ENCODE data around the gene ABCD1.

ABCD1 gene

GRCh38 chrX:153750127-153750774 lies 25.6 kb downstream of the ABCD1 start:
- no peak for TF ChIP-seq CTCF (conservative IDR thresholded peaks at IDR 0.05)
- H3K27ac ChIP-seq = no peak overlapping the region

- no peak overlapping the region for H3K27ac ChIP-seq
- TF ChIP-seq CTCF (conservative IDR thresholded peaks at IDR 0.05) = peak; percentile 14
These were observed 30.5 kb downstream of the ABCD1 start for GRCh38 chrX:153755136-153755535.

- no peak for TF ChIP-seq CTCF (conservative IDR thresholded peaks at IDR 0.05)
- H3K27ac ChIP-seq = no peak overlapping the region
These were observed 37.2 kb downstream of the ABCD1 start for GRCh38 chrX:153761863-153762262.

- H3K27ac ChIP-seq = no peak overlapping the region
- no peak for TF ChIP-seq CTCF (conservative IDR thresholded peaks at IDR 0.05)
These were observed 38.0 kb downstream of the ABCD1 start for GRCh38 chrX:153762626-153763173.

GRCh38 chrX:153763298-153763932 lies 38.8 kb downstream of the ABCD1 start:
- no peak for TF ChIP-seq CTCF (conservative IDR thresholded peaks at IDR 0.05)

GRCh38 chrX:153763989-153764755 lies 39.5 kb downstream of the ABCD1 start, which contains the start of gene PLXNB3:
Gene PLXNB3 (plus strand): TSS chrX:153764249. CDS start chrX:153765536, 1,287 bp downstream.
- TF ChIP-seq CTCF (conservative IDR thresholded peaks at IDR 0.05) = peak; percentile 92

More at GRCh38 chrX:153763298-153763932, 38.8 kb downstream of the ABCD1 start:
- no peak overlapping the region for H3K27ac ChIP-seq

GRCh38 chrX:153764786-153765137 lies 40.1 kb downstream of the ABCD1 start:
- TF ChIP-seq CTCF (conservative IDR thresholded peaks at IDR 0.05) = no peak
- H3K27ac ChIP-seq = peak overlapping the region; percentile 80

More at GRCh38 chrX:153763989-153764755, 39.5 kb downstream of the ABCD1 start, which contains the start of gene PLXNB3:
- peak within 1 kb of the TSS; percentile 80 for H3K27ac ChIP-seq

Measured in VCaP (cell line).